ENCODE data around the gene SLC4A1.

DNA sequence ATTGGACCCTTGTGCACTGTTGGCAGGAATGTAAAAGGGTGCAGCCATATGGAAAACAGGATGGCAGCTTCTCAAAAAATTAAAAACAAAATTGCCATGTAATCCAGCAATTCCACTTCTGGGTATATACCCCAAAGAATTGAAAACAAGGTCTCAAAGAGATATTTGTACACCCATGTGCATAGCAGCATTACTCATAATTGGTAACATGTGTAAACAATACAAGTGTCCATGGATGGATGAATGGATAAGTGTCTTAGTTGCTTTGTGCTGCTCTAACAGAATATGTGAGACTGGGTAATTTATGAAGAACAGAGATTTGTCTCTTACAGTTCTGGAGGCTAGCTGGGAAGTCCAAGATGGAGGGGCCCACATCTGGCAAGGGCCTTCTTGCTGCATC lies 36.7 kb upstream of the SLC4A1 start:
- TF ChIP-seq, protein P1, sequence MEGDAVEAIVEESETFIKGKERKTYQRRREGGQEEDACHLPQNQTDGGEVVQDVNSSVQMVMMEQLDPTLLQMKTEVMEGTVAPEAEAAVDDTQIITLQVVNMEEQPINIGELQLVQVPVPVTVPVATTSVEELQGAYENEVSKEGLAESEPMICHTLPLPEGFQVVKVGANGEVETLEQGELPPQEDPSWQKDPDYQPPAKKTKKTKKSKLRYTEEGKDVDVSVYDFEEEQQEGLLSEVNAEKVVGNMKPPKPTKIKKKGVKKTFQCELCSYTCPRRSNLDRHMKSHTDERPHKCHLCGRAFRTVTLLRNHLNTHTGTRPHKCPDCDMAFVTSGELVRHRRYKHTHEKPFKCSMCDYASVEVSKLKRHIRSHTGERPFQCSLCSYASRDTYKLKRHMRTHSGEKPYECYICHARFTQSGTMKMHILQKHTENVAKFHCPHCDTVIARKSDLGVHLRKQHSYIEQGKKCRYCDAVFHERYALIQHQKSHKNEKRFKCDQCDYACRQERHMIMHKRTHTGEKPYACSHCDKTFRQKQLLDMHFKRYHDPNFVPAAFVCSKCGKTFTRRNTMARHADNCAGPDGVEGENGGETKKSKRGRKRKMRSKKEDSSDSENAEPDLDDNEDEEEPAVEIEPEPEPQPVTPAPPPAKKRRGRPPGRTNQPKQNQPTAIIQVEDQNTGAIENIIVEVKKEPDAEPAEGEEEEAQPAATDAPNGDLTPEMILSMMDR (optimal IDR thresholded peaks at IDR 0.05 in 1 of 3, IDR thresholded peaks at IDR 0.05 in 1 of 3, conservative IDR thresholded peaks at IDR 0.05 in 1 of 3; ENCODE audit: extremely low read depth in 1 of 3, insufficient read depth in 2 of 3, low read length in 3 of 3) = no peak
- no peak for TF ChIP-seq EZH2 (IDR thresholded peaks at IDR 0.05; ENCODE audit: low read length)

Measured in keratinocyte (primary cell).